NCI-H146 (cell line): Measurements from ENCODE around the gene DDX10.

Source experiments
- DNase-seq: peaks from one replicate; lab custom pipeline; 2025; lab: John Stamatoyannopoulos, UW

DDX10 gene

DNA sequence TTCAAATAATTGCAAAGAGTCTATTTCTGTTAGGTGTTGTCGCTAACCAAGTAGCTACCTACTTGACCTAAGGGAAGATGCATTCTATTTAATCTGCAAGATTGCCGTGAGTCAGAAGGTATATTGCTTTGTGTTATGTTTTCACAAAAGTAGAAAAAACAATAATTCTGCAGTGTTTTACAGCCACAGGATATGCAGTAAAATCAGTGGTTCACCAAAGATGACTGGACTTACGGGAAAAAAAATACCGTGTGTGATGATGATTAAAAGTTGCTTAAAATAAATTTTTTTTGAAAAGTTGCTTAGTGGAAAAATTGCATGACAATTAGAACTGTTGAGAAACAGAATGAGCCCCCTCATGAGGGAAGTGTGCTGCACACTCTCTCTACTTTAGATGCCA lies 209.1 kb downstream of the DDX10 start:
- DNase-seq, result no peak

- no peak for DNase-seq
Measured at GRCh38 chr11:108875134-108875533, 210.3 kb downstream of the DDX10 start.

DNA sequence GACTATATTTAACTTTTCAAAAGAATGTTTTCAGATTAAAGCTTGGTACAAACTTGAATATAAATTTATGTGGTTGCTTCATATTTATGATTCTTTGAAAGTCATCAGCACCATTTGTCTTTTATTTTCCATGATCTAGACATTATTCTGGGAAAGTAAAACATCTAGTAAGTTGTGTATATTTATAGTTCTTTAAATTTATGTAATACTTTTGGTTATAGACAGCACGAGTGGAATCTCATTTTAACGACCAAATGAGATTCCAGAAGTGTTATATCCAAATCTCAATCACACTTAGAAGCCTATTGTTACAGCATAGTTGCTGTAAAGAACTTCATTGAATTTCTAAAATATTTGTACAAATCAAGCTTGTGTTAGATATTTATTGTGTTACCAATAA lies 212.3 kb downstream of the DDX10 start:
- no peak for DNase-seq

DNA sequence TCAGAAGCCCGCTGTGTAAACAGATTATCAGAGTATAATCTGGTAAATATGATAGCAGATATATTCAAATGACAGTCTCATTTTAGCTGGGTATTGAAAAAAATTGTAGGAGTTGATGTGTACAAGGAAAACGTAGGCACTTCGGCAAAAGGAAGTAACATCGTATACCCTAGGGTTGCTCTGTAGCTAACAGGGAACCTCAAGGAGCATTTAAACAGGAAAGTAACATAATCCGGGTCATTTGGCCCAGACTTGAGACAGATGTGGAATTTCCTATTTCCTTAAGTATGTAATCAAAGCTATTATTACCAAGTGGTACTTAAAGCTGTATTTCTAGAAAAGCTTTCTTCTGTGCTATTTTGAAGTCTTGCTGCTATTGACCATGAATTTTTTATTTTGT lies 215.6 kb downstream of the DDX10 start:
- no peak for DNase-seq

GRCh38 chr11:108881131-108881530 lies 216.3 kb downstream of the DDX10 start:
- no peak for DNase-seq

GRCh38 chr11:108882211-108882831 lies 217.5 kb downstream of the DDX10 start:
- DNase-seq, result no peak

GRCh38 chr11:108886005-108886659 lies 221.3 kb downstream of the DDX10 start:
- DNase-seq, result no peak

DNA sequence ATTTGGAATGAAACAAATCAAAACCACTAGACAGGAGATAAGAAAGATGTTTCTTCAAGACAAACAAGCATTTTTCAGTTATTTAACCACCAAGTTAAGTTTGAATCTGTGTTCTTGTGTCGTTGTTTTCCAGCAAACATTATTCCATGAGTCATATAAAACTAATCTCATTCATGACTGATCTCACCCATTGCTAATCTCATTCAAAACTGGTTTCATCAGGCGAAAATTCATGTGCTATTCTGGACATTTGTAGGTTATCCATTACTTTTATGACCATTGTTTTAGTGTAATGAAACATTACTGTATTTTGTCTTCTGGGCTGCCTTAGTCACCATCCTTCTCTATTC lies 221.8 kb downstream of the DDX10 start:
- no peak for DNase-seq

GRCh38 chr11:108887436-108888238 lies 222.8 kb downstream of the DDX10 start:
- DNase-seq, result no peak

DNA sequence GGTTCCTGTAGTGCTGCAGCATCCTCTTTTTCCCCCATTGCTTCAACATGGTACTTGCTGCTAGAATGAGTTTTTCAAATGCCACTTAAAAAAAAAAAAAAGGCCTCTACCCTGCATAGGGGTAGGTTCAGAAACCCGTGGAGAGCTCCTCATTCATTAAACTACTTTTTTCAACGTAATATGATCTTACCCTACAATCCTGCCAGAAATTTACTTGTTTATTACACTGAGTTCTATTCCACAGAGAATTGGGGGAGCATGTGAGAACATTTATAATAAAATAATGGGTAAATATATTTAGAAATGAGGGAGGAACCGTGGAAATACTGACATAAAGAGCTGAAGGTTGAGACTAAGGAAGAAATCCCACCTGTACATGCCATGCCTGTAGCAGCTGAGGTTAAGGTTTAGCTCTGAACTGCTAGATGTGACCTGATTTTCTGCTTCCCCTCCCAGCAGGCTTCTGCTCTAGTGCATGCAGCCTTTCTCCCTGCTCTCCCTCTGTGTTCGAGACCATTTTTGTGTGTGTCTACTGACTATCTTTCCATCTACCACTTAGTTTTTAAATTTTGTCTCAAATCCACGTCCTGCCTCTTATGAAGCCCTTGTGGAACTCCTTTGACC lies 225.7 kb downstream of the DDX10 start:
- no peak for DNase-seq

- DNase-seq, result no peak
Measured at GRCh38 chr11:108891143-108891542, 226.3 kb downstream of the DDX10 start.

DNA sequence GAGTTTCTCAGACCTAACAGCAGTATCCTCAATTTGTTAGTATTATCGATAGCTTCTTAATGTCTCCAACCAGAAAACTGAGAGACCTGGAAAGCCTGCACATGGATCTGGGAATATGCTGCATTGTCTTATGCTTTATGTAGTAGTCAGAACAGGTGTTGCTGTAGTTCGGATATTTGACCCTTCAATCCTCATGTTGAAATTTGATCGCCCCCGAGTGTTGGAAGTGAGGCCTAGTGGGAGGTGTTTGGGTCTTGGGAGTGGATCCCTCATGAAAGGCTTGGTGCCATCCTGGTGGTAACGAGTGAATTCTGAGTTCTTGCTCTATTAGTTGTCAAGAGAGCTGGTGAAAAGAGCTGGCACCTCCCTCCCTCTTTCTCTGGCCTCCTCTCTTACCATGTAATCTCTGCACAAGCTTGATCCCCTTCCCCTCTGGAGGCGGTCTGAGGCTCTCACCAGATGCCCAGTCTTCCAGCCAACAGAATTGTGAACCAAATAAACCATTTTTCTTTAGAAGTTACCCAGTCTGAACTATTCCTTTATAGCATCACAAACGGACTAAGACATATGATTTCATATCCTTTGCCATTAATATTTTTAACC lies 227.1 kb downstream of the DDX10 start:
- no peak for DNase-seq

GRCh38 chr11:108895579-108896480 lies 231.0 kb downstream of the DDX10 start:
- DNase-seq, result no peak

GRCh38 chr11:108897071-108897481 lies 232.2 kb downstream of the DDX10 start:
- DNase-seq, result no peak

DNA sequence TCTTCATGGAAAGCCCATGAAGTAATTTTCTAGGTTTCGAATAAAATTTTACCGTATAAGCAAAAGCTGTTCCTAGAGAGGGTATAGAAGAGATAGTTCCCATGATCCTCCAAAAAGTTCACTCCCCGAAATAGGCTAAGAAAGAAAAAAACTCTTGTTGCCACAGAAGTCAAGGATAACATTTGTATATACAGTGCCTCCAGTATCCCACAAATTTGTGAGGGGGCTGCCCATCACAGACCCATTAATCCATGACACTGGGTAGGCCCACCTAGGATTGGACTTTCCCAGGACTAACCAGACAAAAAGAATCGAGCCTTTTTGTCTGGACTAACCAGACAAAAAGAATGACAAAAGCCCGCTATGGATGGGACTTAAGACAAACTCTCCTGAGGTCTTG lies 233.0 kb downstream of the DDX10 start:
- DNase-seq, result no peak

DNA sequence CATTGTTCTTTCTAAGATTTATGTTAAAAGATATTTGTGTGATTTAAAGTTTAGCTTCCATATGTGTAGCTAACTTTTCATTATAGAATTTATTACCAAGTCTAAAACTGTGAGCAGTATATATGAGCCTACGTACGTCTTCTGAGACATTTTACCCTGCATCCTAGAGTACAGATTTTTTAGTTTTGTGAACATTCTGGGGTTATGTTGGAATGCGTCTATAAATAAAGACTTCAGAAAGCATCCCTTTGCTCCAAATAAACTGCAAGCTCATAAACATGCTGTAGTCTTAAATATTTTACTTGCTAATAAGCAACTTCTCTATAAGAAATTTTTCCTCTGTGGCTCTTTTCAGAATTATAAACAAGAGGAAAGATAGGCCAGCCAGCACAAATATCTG lies 236.5 kb downstream of the DDX10 start:
- DNase-seq, result no peak

- DNase-seq, result no peak
Measured at GRCh38 chr11:108902027-108902469, 237.2 kb downstream of the DDX10 start.

GRCh38 chr11:108904480-108904879 lies 239.6 kb downstream of the DDX10 start:
- no peak for DNase-seq

DNA sequence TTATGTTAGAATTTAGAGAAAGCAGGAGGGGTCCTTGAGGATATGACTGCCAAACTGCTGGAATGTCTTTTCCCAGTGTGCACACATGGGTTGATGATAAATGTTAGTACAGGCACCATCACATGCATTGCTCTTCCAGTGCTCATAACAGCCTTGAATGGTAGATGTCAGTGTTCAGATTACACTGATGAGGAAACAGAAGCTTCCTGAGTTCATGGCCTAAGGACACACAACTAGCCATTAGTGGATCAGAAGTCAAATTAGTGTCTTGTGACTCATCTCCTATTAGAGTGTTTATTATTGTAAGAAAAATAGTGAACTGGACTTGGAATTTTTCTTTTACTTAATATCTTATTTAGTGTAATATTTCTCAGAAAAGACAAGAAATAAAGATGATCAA lies 241.5 kb downstream of the DDX10 start:
- no peak for DNase-seq

GRCh38 chr11:108906826-108907225 lies 242.0 kb downstream of the DDX10 start:
- no peak for DNase-seq

DNA sequence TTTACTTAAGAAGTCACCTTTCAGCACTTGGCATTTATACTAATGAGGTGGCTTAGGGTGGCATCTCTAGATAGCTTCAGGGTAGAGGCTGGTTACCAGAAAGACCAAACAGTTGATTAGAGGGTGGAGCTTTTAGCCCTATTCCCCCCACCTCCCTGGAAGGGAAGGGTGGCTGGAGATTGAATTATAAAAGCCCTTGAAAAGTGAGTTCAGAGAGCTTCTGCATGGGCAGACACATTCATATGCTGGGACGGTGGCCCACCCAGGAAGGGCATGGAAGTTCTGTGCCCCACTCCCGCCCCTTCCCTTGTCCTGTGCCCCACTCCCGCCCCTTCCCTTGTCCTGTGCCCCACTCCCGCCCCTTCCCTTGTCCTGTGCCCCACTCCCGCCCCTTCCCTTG lies 244.2 kb downstream of the DDX10 start:
- DNase-seq, result no peak
